Stimulated activated memory B cell treated with anti-CD40 and anti-IgM and Interleukin-4, amounts not matched to agents 10 μg/mL and 1 μg/mL and 100 μg/mL, for 72 hours (primary cell): ENCODE measurements around the gene SLC8A1.

Experiments
- ATAC-seq: fragments of 150-1000 bp; cut with Tn5 transposase; 2 replicates; pipeline ENCODE4 v1.10.0; 2021
- H3K27ac Mint-ChIP-seq: one replicate; pipeline ENCODE4 v1.8.0; 2022; ENCODE audit warnings: mild to moderate bottlenecking, mixed read lengths
- H3K27me3 Mint-ChIP-seq: one replicate; pipeline ENCODE4 v1.8.0; 2022; ENCODE audit warnings: mixed read lengths
- H3K36me3 Mint-ChIP-seq: one replicate; pipeline ENCODE4 v1.8.0; 2022; ENCODE audit warnings: mixed read lengths
- H3K4me1 Mint-ChIP-seq: one replicate; pipeline ENCODE4 v1.8.0; 2022; ENCODE audit warnings: mixed read lengths
- H3K4me3 Mint-ChIP-seq: one replicate; pipeline ENCODE4 v1.8.0; 2022; ENCODE audit warnings: mild to moderate bottlenecking, moderate library complexity, mixed read lengths
- H3K9me3 Mint-ChIP-seq: one replicate; pipeline ENCODE4 v1.8.0; 2022; ENCODE audit warnings: mixed read lengths

SLC8A1 gene

GRCh38 chr2:40285391-40285790 is 166.5 kb downstream of the SLC8A1 start:
- Mint-ChIP-seq H3K27me3 (no peaks in the 10 kb centered on the region), H3K36me3 (no peaks in the 10 kb centered on the region), H3K27ac (no peak overlapping the region), H3K4me3 (no peak overlapping the region), H3K4me1 (peaks cover 25% of the 10 kb centered on the region), H3K9me3 (no peaks in the 10 kb centered on the region)
- ATAC-seq = no peak

- H3K9me3 Mint-ChIP-seq = no peaks in the 10 kb centered on the region
- H3K4me3 Mint-ChIP-seq = no peak overlapping the region
- no peak overlapping the region for H3K27ac Mint-ChIP-seq
- peaks cover 25% of the 10 kb centered on the region for H3K4me1 Mint-ChIP-seq
- no peaks in the 10 kb centered on the region for H3K36me3 Mint-ChIP-seq
- H3K27me3 Mint-ChIP-seq = no peaks in the 10 kb centered on the region
- no peak for ATAC-seq
These were observed 167.1 kb downstream of the SLC8A1 start for GRCh38 chr2:40284797-40285196.

GRCh38 chr2:40283111-40283909 is 168.6 kb downstream of the SLC8A1 start:
- Mint-ChIP-seq H3K4me1 (peaks cover 25% of the 10 kb centered on the region), H3K27ac (no peak overlapping the region), H3K4me3 (no peak overlapping the region), H3K9me3 (no peaks in the 10 kb centered on the region), H3K27me3 (no peaks in the 10 kb centered on the region), H3K36me3 (no peaks in the 10 kb centered on the region)
- ATAC-seq = no peak

- no peaks in the 10 kb centered on the region for H3K9me3 Mint-ChIP-seq
- peak overlapping the region; percentile 35 for H3K4me3 Mint-ChIP-seq
- ATAC-seq = peak; percentile 56
- no peaks in the 10 kb centered on the region for H3K36me3 Mint-ChIP-seq
- H3K27ac Mint-ChIP-seq = peak overlapping the region; percentile 64
- H3K4me1 Mint-ChIP-seq = peaks cover 25% of the 10 kb centered on the region
- no peaks in the 10 kb centered on the region for H3K27me3 Mint-ChIP-seq
These were observed 169.5 kb downstream of the SLC8A1 start for GRCh38 chr2:40282428-40282827.

- ATAC-seq = peak; percentile 63
These were observed 170.6 kb downstream of the SLC8A1 start for GRCh38 chr2:40281021-40281940.

GRCh38 chr2:40279482-40279881 is 172.4 kb downstream of the SLC8A1 start:
- Mint-ChIP-seq H3K27ac (no peak overlapping the region), H3K36me3 (no peaks in the 10 kb centered on the region), H3K4me1 (peaks cover 25% of the 10 kb centered on the region), H3K4me3 (no peak overlapping the region), H3K9me3 (no peaks in the 10 kb centered on the region), H3K27me3 (no peaks in the 10 kb centered on the region)
- ATAC-seq = no peak

More at GRCh38 chr2:40281021-40281940, 170.6 kb downstream of the SLC8A1 start:
- no peaks in the 10 kb centered on the region for H3K36me3 Mint-ChIP-seq
- H3K27me3 Mint-ChIP-seq = no peaks in the 10 kb centered on the region
- peak overlapping the region; percentile 55 for H3K4me3 Mint-ChIP-seq
- no peaks in the 10 kb centered on the region for H3K9me3 Mint-ChIP-seq
- peak overlapping the region; percentile 64 for H3K27ac Mint-ChIP-seq
- H3K4me1 Mint-ChIP-seq = peaks cover 25% of the 10 kb centered on the region

GRCh38 chr2:40279001-40279400 is 172.9 kb downstream of the SLC8A1 start:
- no peak overlapping the region for H3K27ac Mint-ChIP-seq
- no peak for ATAC-seq
- H3K4me3 Mint-ChIP-seq = no peak overlapping the region
- H3K27me3 Mint-ChIP-seq = no peaks in the 10 kb centered on the region
- no peaks in the 10 kb centered on the region for H3K9me3 Mint-ChIP-seq
- no peaks in the 10 kb centered on the region for H3K36me3 Mint-ChIP-seq
- H3K4me1 Mint-ChIP-seq = peaks cover 25% of the 10 kb centered on the region

GRCh38 chr2:40276076-40276475 is 175.8 kb downstream of the SLC8A1 start:
- Mint-ChIP-seq H3K4me1 (peaks cover 7% of the 10 kb centered on the region), H3K9me3 (no peaks in the 10 kb centered on the region), H3K27ac (no peak overlapping the region), H3K27me3 (no peaks in the 10 kb centered on the region), H3K36me3 (no peaks in the 10 kb centered on the region), H3K4me3 (no peak overlapping the region)
- ATAC-seq = no peak

GRCh38 chr2:40274270-40274669 is 177.6 kb downstream of the SLC8A1 start:
- ATAC-seq = no peak
- Mint-ChIP-seq H3K27me3 (no peaks in the 10 kb centered on the region), H3K4me1 (peaks cover 6% of the 10 kb centered on the region), H3K4me3 (no peak overlapping the region), H3K27ac (no peak overlapping the region), H3K9me3 (no peaks in the 10 kb centered on the region), H3K36me3 (no peaks in the 10 kb centered on the region)

GRCh38 chr2:40273734-40274182 is 178.1 kb downstream of the SLC8A1 start:
- Mint-ChIP-seq H3K27ac (no peak overlapping the region), H3K27me3 (no peaks in the 10 kb centered on the region), H3K9me3 (no peaks in the 10 kb centered on the region), H3K4me3 (no peak overlapping the region), H3K4me1 (peaks cover 6% of the 10 kb centered on the region), H3K36me3 (no peaks in the 10 kb centered on the region)
- ATAC-seq = no peak

GRCh38 chr2:40271094-40271493 is 180.8 kb downstream of the SLC8A1 start:
- no peaks in the 10 kb centered on the region for H3K36me3 Mint-ChIP-seq
- H3K27ac Mint-ChIP-seq = no peak overlapping the region
- ATAC-seq = no peak
- peaks cover 6% of the 10 kb centered on the region for H3K4me1 Mint-ChIP-seq
- H3K9me3 Mint-ChIP-seq = no peaks in the 10 kb centered on the region
- H3K27me3 Mint-ChIP-seq = no peaks in the 10 kb centered on the region
- no peak overlapping the region for H3K4me3 Mint-ChIP-seq

- no peaks in the 10 kb centered on the region for H3K36me3 Mint-ChIP-seq
- ATAC-seq = no peak
- H3K27me3 Mint-ChIP-seq = no peaks in the 10 kb centered on the region
- no peak overlapping the region for H3K4me3 Mint-ChIP-seq
- no peaks in the 10 kb centered on the region for H3K9me3 Mint-ChIP-seq
- H3K27ac Mint-ChIP-seq = no peak overlapping the region
- H3K4me1 Mint-ChIP-seq = peaks cover 6% of the 10 kb centered on the region
These were observed 181.5 kb downstream of the SLC8A1 start for GRCh38 chr2:40270372-40270771.

- H3K27ac Mint-ChIP-seq = no peak overlapping the region
- ATAC-seq = no peak
- peaks cover 6% of the 10 kb centered on the region for H3K4me1 Mint-ChIP-seq
- H3K27me3 Mint-ChIP-seq = no peaks in the 10 kb centered on the region
- H3K4me3 Mint-ChIP-seq = no peak overlapping the region
- H3K9me3 Mint-ChIP-seq = no peaks in the 10 kb centered on the region
- no peaks in the 10 kb centered on the region for H3K36me3 Mint-ChIP-seq
These were observed 183.3 kb downstream of the SLC8A1 start for GRCh38 chr2:40268566-40268965.

- Mint-ChIP-seq H3K27me3 (no peaks in the 10 kb centered on the region), H3K9me3 (no peaks in the 10 kb centered on the region), H3K4me1 (peaks cover 3% of the 10 kb centered on the region), H3K4me3 (no peak overlapping the region), H3K27ac (no peak overlapping the region), H3K36me3 (no peaks in the 10 kb centered on the region)
- ATAC-seq = no peak
These were observed 185.7 kb downstream of the SLC8A1 start for GRCh38 chr2:40266201-40266600.

- no peaks in the 10 kb centered on the region for H3K9me3 Mint-ChIP-seq
- H3K4me3 Mint-ChIP-seq = no peak overlapping the region
- no peaks in the 10 kb centered on the region for H3K36me3 Mint-ChIP-seq
- H3K27me3 Mint-ChIP-seq = no peaks in the 10 kb centered on the region
- ATAC-seq = no peak
- H3K4me1 Mint-ChIP-seq = peaks cover under 1% of the 10 kb centered on the region
- no peak overlapping the region for H3K27ac Mint-ChIP-seq
These were observed 186.3 kb downstream of the SLC8A1 start for GRCh38 chr2:40265602-40266001.
